HFFc6 (cell line): ENCODE results near the gene GFI1B. TPM values are rescaled to one million over a fixed set of nuclear protein-coding genes. Genes with fewer than 3 reads are reported as not detected.

ENCODE experiments used
- DNase-seq: peaks from one replicate; pipeline ENCODE4 v3.0.0-alpha.2; 2018
- H3K27ac Mint-ChIP-seq: 2 replicates; pipeline ENCODE4 v1.8.0; 2020; ENCODE audit warnings: mild to moderate bottlenecking, mixed read lengths
- H3K27me3 Mint-ChIP-seq: 2 replicates; pipeline ENCODE4 v1.8.0; 2021; ENCODE audit warnings: mild to moderate bottlenecking, moderate library complexity, mixed read lengths; ENCODE audit not compliant: insufficient read depth
- H3K36me3 Mint-ChIP-seq: 2 replicates; pipeline ENCODE4 v1.8.0; 2021; ENCODE audit warnings: low read depth, mixed read lengths
- H3K4me1 Mint-ChIP-seq: 2 replicates; pipeline ENCODE4 v1.8.0; 2020; ENCODE audit warnings: low read depth, mixed read lengths
- H3K4me3 Mint-ChIP-seq: 2 replicates; pipeline ENCODE4 v1.8.0; 2020; ENCODE audit warnings: mild to moderate bottlenecking, moderate library complexity, mixed read lengths
- H3K9me3 Mint-ChIP-seq: 2 replicates; pipeline ENCODE4 v1.8.0; 2020; ENCODE audit warnings: mild to moderate bottlenecking, mixed read lengths
- CTCF ChIP-seq: fragments of 200-600 bp; sonication (generic); IDR thresholded peaks from 2 replicates; pipeline ENCODE4 v1.5.0; 2021; ENCODE audit warnings: antibody characterized with exemption, mild to moderate bottlenecking
- total RNA-seq, 6 experiments: library from RNA; stranded (reverse); fragmentation: NEBNext Ultra II Directional; extraction: Animal tissue kit (Norgen Biotek cat#: 25700); gene quantifications; 2 replicates in 1 of 6; 3 replicates in 5 of 6; pipeline ENCODE4 v1.2.3, GENCODE V29; 2021

GFI1B gene
- total RNA-seq, 6 experiments from 2014 or later = 0.18 TPM; not detected in 5

- DNase-seq = no peak
- H3K27ac Mint-ChIP-seq = no peak overlapping the region
- H3K4me3 Mint-ChIP-seq = no peak overlapping the region
- TF ChIP-seq CTCF = no peak
- H3K36me3 Mint-ChIP-seq = no peaks in the 10 kb centered on the region
- no peaks in the 10 kb centered on the region for H3K9me3 Mint-ChIP-seq
- H3K27me3 Mint-ChIP-seq = peaks cover 33% of the 10 kb centered on the region
- no peaks in the 10 kb centered on the region for H3K4me1 Mint-ChIP-seq
These were observed 8.7 kb upstream of the GFI1B start for GRCh38 chr9:132969783-132970182.

- Mint-ChIP-seq H3K27me3 (peaks cover 37% of the 10 kb centered on the region), H3K4me3 (no peak overlapping the region), H3K9me3 (no peaks in the 10 kb centered on the region), H3K4me1 (no peaks in the 10 kb centered on the region), H3K27ac (no peak overlapping the region), H3K36me3 (no peaks in the 10 kb centered on the region)
- no peak for TF ChIP-seq CTCF
- DNase-seq = no peak
These were observed 8.0 kb upstream of the GFI1B start for GRCh38 chr9:132970324-132971062.

- Mint-ChIP-seq H3K9me3 (no peaks in the 10 kb centered on the region), H3K27ac (no peak overlapping the region), H3K27me3 (peaks cover 37% of the 10 kb centered on the region), H3K4me1 (no peaks in the 10 kb centered on the region), H3K4me3 (no peak overlapping the region), H3K36me3 (no peaks in the 10 kb centered on the region)
- DNase-seq = no peak
- no peak for TF ChIP-seq CTCF
These were observed 5.3 kb upstream of the GFI1B start for GRCh38 chr9:132973166-132973565.

GRCh38 chr9:132973713-132974112 lies 4.8 kb upstream of the GFI1B start:
- H3K27ac Mint-ChIP-seq = no peak overlapping the region
- no peak overlapping the region for H3K4me3 Mint-ChIP-seq
- no peaks in the 10 kb centered on the region for H3K9me3 Mint-ChIP-seq
- peaks cover 38% of the 10 kb centered on the region for H3K27me3 Mint-ChIP-seq
- peak; percentile 18 for DNase-seq
- no peaks in the 10 kb centered on the region for H3K4me1 Mint-ChIP-seq
- no peaks in the 10 kb centered on the region for H3K36me3 Mint-ChIP-seq
- no peak for TF ChIP-seq CTCF

- TF ChIP-seq CTCF = no peak
- Mint-ChIP-seq H3K4me3 (no peak overlapping the region), H3K9me3 (no peaks in the 10 kb centered on the region), H3K36me3 (no peaks in the 10 kb centered on the region), H3K4me1 (no peaks in the 10 kb centered on the region), H3K27me3 (peaks cover 38% of the 10 kb centered on the region), H3K27ac (no peak overlapping the region)
- no peak for DNase-seq
These were observed 2.5 kb upstream of the GFI1B start for GRCh38 chr9:132975961-132976360.
